ENCODE measurements around the gene SEMA6C.

SEMA6C gene

DNA sequence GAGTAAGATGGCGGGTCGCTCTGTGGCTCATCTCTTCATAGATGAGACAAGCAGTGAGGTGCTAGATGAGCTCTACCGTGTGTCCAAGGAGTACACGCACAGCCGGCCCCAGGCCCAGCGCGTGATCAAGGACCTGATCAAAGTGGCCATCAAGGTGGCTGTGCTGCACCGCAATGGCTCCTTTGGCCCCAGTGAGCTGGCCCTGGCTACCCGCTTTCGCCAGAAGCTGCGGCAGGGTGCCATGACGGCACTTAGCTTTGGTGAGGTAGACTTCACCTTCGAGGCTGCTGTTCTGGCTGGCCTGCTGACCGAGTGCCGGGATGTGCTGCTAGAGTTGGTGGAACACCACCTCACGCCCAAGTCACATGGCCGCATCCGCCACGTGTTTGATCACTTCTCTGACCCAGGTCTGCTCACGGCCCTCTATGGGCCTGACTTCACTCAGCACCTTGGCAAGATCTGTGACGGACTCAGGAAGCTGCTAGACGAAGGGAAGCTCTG lies 12.4 kb upstream of the SEMA6C start:
- no peak for DNase-seq

DNA sequence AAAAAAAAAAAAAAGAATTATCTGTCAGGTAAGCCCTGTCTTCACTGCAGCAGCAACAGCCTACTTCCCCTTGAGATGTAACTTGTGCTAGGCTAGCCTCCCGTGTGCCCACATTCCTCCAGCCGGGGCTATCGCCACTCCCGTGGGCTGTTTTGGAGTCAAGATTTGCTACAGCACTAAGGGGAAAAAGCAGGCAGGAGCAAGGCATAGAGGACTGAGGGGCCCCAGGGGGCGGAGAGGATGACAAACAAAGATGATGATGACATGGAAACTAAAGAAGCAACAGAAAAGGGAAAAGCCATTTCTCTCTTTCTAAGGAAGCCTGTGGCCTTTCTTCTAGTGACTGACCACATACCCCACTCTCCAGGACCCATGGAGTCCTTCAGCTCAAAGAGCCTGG lies 11.9 kb upstream of the SEMA6C start:
- DNase-seq, result no peak

DNA sequence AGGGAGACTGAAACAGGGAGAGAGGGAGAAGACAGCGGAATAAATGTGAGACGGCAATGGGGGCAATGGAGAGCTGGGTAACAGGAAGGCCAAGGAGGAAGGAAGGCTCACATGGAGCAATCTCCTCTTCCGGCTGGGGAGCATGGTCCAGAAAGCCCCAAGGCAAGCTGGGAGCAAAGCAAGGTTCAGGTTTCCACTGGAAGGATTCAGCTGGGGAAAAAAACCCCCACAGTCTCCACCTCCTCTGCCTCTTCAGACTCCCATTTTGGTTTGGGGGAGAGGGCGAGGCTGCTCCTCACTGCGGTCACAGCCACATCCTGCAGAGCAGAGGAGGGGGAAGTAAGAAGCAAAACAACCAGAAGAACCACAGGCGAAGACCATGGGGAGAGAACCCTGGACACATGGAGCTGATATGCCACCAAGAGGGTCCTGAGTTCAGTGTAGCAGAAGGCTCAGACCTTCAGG lies 10.7 kb upstream of the SEMA6C start:
- no peak for DNase-seq

DNA sequence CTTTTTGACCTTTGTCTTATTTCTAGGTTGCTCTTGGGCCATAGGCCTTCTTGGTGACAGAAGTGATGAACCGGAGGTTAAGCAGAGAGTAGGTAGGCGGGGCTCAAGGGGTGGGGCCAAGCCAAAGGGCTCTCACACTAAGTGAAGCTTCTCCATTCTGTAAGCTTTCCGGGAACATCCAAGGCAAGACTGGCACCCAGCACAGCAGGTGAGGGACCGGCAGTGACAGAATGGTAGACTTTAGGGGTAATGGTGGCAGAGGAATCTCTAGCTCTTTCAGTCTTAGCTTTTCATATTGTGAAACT lies 10.0 kb upstream of the SEMA6C start, which contains the start of gene TNFAIP8L2:
TNFAIP8L2 (plus strand) TSS at position 135 of the 305 bp plus-strand sequence. CDS start 2,049 bp downstream, outside the sequence.
- DNase-seq, result no peak

DNA sequence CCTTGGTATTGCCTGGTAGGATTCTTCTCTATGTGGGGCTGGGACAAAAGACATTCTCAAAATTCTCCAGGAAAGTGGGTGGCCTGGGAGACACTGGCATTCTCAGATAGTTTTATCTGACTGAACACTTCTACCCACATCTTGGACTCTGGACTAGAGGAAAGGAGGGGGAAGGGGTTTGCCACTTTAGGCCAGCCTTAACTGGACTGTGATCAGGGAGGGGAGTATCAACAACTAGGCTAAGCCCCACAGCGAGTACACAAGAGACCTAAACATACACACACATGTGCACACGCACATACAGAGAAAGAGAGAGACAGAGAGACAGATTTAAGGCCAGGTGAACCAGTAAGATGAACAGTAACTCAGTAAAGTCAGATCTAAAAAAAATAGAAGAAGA lies 1.2 kb upstream of the SEMA6C start:
- DNase-seq, result no peak

DNA sequence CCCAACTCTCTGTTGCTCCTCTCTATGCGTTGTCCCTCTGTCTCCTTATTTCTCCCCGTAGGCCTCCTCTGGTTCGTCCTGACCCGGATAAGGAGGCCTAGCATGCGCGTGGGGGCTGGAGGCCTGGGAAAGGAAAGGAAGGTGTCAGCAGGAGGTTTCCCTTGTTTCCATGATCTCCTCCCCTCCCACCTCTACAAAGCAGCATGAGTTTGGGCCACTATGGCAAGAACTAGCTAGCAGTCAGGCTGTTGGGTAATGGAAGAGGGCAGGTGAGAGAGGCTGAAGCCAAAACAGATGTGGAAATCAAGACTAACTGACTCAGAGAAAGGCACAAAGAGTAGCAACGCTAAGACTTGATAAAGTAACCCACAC lies 687 bp upstream of the SEMA6C start:
- DNase-seq, result no peak

DNA sequence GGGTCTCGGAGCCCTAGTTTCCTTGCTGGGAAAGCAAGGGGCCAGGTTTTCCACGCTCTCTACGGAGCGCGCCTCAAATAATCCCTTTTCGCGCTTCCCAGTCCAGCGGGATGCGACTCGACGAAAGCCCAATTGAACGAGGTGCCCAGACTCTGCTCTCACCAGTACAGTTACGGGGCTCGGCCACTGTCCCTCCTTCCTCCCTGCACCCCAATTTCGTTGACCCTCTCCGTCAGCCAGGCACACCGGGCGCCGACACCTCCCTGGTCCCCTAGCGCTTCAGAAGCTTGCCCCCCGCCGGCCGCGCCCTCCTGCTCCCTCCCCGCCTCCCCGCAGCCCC lies 389 bp downstream of the SEMA6C start:
- DNase-seq, result no peak

DNA sequence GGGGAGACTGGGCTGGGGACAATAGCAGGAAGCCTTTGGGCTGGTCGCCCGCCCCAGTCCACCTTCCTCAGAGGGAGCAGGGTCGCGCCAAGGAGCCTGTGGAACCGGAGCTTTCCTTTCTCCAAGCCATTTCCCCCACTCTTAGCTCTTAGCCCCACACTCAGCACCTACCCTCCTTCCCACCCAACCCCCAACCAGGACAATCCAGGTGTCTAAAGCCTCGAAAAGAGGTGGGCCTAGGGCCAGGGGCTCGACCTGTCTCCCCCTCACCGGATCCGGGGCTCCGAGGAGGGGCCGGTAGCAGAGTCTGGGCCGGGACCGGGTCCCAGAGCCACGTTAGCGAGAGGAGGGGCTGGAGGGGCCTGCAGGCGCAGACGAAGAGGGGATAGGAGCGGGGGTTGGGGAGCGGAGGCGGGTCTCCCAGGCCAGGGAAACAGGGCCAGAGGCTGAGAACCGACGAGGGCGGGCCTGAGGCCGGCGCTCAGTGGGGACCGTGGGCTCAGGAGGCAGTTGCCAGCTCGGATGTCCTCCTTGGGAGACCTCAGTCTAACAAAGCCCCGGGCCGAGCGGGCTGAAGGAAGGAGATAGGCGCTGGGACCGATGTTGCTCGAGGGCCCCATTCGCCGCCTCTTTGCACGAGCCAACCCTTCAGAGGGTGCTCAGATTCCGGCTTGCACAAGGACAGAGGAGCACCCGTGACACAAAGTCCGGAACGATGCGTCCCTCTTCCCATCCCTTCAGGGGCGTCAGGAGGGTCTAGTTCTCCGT lies 943 bp downstream of the SEMA6C start:
- no peak for DNase-seq

DNA sequence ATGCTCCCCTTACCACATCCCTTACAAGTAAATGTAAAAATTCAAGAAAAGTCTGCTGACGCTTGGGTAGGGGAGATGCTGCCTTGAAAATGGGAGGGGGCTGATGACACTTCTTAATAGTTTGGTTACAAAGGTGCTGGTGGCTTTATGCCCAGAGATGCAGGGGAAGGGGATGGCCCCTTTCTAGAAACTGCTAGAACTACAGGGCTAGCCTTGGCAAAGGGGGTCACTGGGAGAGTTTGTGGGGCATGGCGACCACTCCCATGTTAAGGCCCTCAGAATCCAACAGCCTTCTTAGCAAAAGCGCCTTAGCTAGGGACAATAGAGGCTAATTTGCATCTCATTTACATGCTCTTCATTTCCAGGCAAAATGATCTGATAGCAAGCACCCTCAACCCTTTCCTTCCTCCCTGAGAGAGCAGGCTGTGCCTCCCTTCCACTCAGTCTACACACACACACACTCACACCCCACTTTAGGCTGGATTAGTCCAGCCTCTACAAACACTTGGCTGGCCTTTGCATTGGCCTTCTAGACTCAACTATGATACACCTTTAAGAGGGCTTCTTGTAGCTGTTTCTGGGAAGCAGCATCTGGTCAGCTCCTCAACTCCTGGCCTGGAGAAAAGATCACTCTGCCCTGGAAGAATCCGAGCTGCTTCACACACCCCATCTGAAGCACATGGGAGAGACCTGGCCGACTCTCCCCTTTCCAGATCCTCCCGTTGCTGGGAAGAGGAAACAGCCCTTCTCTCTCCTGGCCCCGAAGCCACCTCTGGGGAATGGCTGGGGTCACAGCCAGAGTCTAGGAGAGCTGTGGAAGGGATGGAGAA lies 1.7 kb downstream of the SEMA6C start:
- DNase-seq, result no peak

DNA sequence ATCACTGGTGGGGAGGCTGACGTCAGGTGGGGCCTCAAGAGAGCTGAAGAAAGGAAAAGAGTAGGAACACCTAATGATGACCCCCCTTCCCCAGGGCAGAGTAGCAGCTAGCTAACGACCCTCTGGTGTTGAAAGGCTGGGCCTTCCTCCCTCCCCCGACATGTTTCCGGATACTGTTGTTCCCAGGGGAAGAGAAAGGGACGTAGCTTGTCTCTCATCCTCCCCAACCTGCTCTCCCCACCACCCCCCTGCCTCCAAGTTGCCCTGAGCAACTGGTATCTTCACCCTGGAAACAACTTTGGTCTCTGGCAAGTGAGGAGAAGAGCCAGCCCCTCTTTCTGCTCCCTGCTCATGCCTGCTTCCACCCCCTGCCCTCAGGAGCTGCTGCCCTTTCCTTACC lies 2.4 kb downstream of the SEMA6C start:
- DNase-seq, result no peak

DNA sequence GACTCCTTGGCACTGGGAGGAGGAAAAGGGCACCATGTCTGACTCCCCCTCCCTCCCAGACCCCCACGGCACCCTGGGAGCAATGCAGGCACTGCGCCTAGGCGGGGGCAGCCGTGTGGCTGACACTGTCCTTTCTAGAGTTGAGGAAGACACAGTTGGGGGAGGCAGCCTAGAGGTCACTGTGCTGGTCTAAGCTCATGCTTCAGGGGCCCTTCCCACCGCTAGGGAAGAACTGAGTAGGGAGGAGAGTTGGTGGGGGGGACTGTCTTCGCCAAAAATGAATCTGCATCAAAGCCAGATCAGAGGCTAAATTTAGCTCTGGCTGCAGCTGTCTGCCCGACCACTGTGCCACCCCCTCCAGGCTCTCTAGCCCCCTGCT lies 3.4 kb downstream of the SEMA6C start:
- no peak for DNase-seq

DNA sequence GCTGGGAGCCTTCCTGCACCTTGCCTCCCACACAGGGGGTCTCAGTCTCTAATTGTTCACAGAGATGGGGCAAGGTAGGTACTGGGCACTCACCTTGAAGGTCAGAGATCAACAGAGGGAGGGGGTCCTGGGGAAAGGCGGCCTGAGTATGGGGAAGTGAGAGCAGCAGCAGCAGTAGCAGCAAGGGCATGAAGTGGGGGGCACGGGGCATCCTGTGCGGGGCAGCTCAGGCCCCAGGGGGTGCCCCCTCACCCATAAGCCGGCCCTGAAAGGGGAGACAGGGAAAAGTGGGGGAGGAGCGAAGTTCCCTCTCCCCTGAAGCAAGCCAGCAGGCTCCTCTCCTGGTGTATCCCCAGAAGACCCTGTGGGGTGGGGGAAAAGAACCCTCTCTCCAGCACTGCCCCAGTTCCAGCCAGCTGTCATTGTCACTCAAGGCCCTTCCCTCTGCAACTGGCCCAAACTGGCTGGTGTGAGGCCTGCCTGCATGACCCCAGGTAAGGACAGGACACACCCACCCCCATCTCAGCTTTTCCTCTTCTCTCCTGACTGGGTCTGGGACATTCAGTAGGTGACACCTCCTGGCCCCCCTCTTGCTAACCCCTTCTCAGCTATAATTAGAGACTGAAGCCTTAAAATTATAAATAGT lies 3.9 kb downstream of the SEMA6C start:
- DNase-seq, result no peak

DNA sequence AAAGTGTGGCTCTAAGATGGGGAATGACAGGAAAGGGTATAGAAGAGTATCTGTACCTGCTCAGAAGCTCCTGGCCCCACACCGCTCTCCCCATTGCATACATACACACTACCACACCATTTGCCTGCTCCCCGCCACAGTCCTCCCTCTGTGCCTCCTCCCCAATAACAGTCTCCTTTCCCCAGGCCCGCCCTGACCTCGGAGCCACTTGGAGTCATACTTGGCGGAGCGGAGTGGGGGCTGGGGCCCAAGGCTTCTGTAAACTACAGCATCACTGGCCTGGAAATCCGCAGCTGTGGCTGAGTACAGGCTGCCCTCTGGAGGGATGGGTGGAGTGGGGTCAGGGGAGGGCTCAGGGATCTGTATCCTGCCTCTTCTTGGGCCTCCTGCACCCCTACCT lies 8.6 kb downstream of the SEMA6C start:
- DNase-seq, result no peak

DNA sequence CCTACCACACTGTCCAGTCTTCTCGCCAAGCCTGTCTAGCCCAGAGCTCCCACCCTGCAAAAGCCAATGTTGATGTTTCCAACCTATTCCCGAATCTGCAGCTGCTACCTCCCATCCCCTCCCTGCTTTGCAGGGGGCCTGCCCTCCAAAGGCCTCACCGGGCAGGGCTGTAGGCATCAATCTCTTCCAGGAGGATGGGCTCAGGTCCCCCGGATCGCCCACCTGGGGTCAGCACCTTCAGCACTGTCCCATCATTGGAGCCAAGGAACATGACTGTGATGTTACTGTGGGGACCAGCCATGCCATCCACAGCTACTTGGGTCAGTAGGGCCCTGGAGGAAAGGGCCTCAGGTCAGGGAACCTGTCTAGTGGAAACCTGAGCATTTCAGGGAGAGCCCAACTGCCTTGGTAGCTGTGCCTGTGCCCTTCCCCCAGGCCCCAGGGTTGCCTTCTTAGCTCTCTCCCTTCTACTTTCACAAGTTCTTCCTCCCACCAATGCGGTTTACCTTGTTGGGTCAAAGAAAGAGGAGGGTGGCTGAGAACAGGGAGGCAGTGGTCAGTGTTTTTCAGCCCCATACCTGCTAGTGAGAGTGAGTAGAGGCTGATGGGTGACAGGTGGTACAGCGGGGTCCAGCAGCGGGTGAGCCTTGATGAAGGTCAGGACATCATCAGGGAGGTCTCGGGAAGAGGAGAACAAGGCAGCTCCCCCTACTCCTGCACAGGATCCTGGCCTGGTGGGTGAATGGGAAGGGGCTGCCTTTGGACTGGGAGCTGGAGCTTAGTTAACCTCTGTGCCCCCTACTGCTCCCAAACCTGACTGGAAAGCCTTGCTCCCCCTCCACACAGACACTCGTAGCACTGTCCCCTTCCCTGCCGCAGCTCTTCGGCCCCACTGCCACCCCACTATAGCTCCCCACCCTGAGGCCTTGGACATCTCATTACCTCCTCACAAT lies 10.7 kb downstream of the SEMA6C start:
- DNase-seq, result no peak

DNA sequence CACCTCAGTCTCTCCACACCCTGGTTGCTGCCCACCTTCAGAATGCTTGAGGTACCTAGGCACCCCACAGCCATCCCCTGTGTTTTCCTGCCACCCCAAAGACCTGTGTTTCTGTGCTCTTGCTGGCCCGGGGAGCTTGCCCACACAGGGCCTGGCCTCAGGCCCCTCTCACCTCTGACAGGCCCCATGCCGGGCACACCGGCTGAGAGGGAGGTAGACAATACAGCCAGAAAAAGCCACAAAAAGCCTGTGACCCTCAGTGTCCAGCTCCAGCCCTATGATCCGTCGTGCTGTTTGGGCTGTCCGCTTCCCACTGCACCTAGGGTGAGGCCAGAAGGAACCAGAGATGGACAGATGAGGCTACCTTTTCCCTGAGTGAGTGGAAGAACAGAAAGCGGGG lies 11.4 kb downstream of the SEMA6C start:
- no peak for DNase-seq

DNA sequence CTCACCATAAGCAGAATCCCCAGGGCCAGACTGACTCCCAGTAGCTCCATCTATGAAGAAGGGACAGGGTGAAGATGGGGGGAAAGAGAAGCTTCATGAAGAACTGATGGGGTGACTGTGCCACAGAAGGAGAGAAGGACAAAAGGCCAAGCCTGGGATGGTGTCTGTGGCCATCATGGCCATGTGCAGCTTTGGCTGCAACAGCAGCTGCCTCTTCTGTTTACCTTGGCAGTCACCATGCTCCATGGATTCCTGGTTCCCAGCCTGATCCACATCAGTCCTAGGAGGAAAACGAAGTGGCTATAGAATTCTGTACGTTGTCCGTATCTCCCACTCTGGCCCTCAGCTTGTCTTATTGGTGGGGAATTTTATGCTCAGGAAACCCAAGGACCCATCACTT lies 12.0 kb downstream of the SEMA6C start:
- no peak for DNase-seq

DNA sequence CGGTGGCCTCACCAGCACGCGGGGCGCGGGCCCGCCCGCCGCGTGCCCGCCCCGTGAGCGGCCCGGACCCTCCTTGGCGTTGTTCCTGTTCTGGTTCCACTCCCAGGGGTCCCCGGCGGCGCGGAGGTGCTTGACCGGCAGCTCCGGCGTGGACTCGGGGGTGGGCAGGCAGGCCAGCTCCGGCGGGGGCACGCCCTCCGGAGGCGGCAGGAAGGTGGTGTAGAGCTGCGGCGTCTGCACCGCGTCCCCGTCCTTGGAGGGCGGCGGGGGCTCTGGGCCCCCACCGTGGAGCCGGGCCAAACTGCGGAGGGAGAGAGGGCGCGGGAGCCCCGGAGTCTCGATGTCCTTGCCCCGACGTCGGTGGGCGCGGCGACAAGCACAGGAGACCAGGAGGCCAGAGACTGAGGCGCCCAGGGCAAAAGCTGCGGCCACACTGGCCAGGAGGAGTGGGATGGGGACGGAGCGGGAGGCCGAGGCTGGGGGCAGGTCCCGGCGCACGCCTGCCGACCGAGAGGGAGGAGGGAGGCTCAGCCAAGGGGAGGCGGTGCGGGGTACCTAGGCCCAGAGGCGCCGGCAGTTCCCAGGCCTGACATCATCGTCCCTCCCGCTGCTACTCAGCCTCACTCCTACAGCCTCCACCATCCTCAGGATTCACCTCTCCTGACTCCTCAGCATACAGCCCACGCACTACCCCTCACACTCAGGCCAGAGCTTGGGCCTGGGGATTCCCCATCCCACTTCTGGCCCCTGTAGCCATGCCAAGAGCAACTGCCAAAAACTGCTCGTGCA lies 13.2 kb downstream of the SEMA6C start:
- DNase-seq, result no peak

DNA sequence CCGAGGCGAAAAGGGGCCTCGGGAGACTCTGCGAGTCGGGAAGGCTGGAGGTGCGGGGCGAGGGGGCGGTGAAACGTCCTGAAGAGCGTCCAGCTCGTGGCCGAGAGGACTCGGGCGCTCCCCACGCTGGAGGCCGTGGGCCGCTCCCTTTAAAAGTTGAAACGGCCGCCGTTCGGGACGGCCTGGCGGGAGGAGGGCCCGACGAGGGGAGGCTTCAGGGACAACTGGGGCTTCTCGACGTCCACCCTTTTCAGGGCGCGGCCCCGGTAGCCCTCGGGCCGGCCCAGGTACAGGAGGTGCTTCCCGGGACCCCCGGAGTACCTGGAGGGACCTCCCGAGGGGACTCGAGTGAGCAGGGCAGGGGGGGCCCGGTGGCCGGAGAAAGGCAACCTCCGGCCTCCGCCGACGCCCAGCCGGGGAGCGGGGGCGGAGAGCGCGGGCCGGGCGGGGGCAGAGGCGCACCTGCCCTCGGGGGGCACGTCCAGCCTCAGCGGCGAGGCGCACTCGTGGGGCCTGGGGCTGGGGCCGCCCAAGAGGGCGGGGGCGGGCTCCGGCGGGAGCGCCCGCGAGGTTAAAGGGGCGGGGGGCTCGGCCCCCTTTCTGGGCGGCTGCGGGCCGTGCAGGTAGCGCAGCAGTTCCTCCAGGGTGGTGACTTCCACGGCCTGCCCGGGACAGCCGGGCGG lies 14.0 kb downstream of the SEMA6C start:
- DNase-seq, result no peak

DNA sequence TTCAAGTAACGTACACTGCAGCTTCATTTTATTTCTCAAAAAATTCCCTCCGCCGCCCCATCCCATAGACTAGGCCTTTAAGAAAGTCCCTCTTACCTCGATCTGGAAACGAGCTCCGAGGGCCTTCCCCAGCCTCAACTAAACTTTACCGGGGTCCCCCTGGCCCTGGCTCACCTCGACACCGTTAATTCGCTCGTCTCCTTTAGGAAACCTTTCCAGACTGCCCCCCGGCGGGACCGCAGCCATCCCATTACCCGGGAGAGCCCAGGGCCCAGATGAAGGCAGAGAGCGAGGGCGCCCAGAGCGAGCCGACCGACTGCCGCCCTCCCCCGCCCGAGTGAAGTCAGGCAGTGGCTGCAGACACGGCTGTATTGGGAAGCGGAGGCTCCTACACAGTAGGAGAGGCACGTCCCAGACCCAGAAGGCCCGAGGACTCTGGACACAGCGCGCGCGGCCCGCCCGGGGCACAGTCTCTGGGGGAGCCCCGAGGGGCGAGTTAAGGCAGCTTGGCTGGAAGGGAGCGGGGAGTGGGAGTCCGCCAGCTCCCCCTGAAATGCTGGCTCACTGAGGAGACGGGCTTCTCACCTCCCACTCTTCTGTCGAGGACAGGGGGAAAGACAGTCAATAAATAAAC lies 14.6 kb downstream of the SEMA6C start:
- no peak for DNase-seq

DNA sequence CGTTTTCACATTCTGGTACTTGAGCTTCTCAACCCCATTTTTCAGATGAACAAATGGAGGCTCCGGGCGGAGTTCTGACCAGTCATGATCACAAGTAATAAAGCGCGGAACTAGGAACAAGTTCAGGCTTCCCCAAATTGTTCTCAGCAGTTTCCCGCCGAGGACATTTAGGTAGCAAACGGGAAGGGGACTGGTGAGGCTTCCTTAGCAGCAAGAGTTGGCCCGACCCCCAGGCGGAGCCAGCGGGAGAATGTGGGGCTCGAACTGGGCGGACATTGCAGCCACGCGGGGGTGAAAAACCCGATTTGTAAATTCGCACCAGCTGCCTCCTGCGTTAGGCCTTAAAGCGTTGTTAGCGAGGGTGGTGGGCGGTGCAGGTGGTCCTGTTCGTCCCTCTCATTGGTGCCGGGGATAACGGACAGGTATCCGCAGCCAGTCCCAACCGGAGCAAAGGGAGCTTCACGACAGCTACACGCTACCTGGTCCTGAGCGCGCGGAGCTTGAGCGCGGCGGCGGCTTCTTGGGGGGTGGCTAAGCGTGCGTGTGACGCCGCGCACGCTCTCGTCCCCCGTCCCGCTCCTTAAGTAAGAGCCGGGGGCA lies 15.3 kb downstream of the SEMA6C start:
- no peak for DNase-seq

Data from NCI-H1436 (cell line).